H9 (cell line): Measurements from ENCODE around the gene AZI2. TPM values are rescaled to one million over a fixed set of nuclear protein-coding genes. Genes with fewer than 3 reads are reported as not detected.

ENCODE experiments used
- DNase-seq: peaks from one replicate; pipeline ENCODE4 v3.0.0-alpha.2; 2017
- H2AFZ ChIP-seq: one replicate; pipeline ENCODE4 v1.6.1; 2013; ENCODE audit warnings: mild to moderate bottlenecking, low read length, control low read depth, moderate library complexity
- H2AK5ac ChIP-seq: 2 replicates; pipeline ENCODE4 v1.6.1; 2013; ENCODE audit warnings: low read length, control low read depth, mixed read lengths; ENCODE audit not compliant: insufficient read length
- H2BK120ac ChIP-seq: one replicate; pipeline ENCODE4 v1.6.1; 2013; ENCODE audit warnings: low read depth, mild to moderate bottlenecking, low read length, control low read depth, inconsistent platforms; ENCODE audit not compliant: poor library complexity, severe bottlenecking
- H2BK12ac ChIP-seq: 2 replicates; pipeline ENCODE4 v1.6.1; 2013; ENCODE audit warnings: low read length, control low read depth, mixed read lengths, low read depth; ENCODE audit not compliant: insufficient read length
- H2BK15ac ChIP-seq: 2 replicates; pipeline ENCODE4 v1.6.1; 2013; ENCODE audit warnings: low read depth, low read length, control low read depth
- H2BK20ac ChIP-seq: one replicate; pipeline ENCODE4 v1.6.1; 2013; ENCODE audit warnings: low read depth, mild to moderate bottlenecking, low read length, control low read depth, inconsistent platforms; ENCODE audit not compliant: poor library complexity, severe bottlenecking
- H2BK5ac ChIP-seq: 2 replicates; pipeline ENCODE4 v1.6.1; 2013; ENCODE audit warnings: low read length, control low read depth, mixed read lengths; ENCODE audit not compliant: insufficient read length
- H3K14ac ChIP-seq: 2 replicates; pipeline ENCODE4 v1.6.1; 2013; ENCODE audit warnings: low read length, control low read depth; ENCODE audit not compliant: insufficient read depth
- H3K18ac ChIP-seq: 2 replicates; pipeline ENCODE4 v1.6.1; 2013; ENCODE audit warnings: low read depth, mild to moderate bottlenecking, mixed read lengths, low read length, control low read depth; ENCODE audit not compliant: insufficient read length
- H3K23ac ChIP-seq: 2 replicates; pipeline ENCODE4 v1.6.1; 2013; ENCODE audit warnings: low read length, control low read depth, mixed read lengths, low read depth; ENCODE audit not compliant: insufficient read length
- H3K23me2 ChIP-seq: 2 replicates; pipeline ENCODE4 v1.6.1; 2013; ENCODE audit warnings: low read depth, mild to moderate bottlenecking, mixed read lengths, low read length, control low read depth; ENCODE audit not compliant: insufficient read length, poor library complexity, severe bottlenecking
- H3K27ac ChIP-seq: 2 replicates; pipeline ENCODE4 v1.5.1; 2013; ENCODE audit warnings: low read length, control low read depth, mixed read lengths, low read depth; ENCODE audit not compliant: insufficient read length
- H3K27me3 ChIP-seq: 2 replicates; pipeline ENCODE4 v1.6.1; 2013; ENCODE audit warnings: low read length, control low read depth, inconsistent platforms; ENCODE audit not compliant: insufficient read depth
- H3K4ac ChIP-seq: 2 replicates; pipeline ENCODE4 v1.6.1; 2013; ENCODE audit warnings: low read depth, mild to moderate bottlenecking, control low read depth, inconsistent platforms, low read length, moderate library complexity
- H3K4me1 ChIP-seq: 2 replicates; pipeline ENCODE4 v1.6.1; 2013; ENCODE audit warnings: low read length, control low read depth, inconsistent platforms; ENCODE audit not compliant: insufficient read depth
- H3K4me2 ChIP-seq: 2 replicates; pipeline ENCODE4 v1.6.1; 2013; ENCODE audit warnings: low read length, control low read depth, mixed read lengths; ENCODE audit not compliant: insufficient read length, insufficient read depth
- H3K56ac ChIP-seq: 2 replicates; pipeline ENCODE4 v1.6.1; 2013; ENCODE audit warnings: low read depth, mild to moderate bottlenecking, mixed read lengths, low read length, control low read depth; ENCODE audit not compliant: insufficient read length
- H3K79me1 ChIP-seq: 2 replicates; pipeline ENCODE4 v1.6.1; 2013; ENCODE audit warnings: low read depth, mild to moderate bottlenecking, moderate library complexity, low read length, control low read depth, inconsistent platforms; ENCODE audit not compliant: insufficient read depth, poor library complexity, severe bottlenecking
- H3K79me2 ChIP-seq: 2 replicates; pipeline ENCODE4 v1.6.1; 2013; ENCODE audit warnings: low read length, control low read depth, inconsistent platforms; ENCODE audit not compliant: insufficient read depth
- H3K9ac ChIP-seq: 2 replicates; pipeline ENCODE4 v1.6.1; 2013; ENCODE audit warnings: low read length, control low read depth, mixed read lengths; ENCODE audit not compliant: insufficient read length; ENCODE audit errors: extremely low read depth
- H3K9me3 ChIP-seq: one replicate; pipeline ENCODE4 v1.6.1; 2013; ENCODE audit warnings: low read depth, low read length, inconsistent platforms; ENCODE audit not compliant: control insufficient read depth
- H3T11ph ChIP-seq: one replicate; pipeline ENCODE4 v1.6.1; 2013; ENCODE audit warnings: mild to moderate bottlenecking, low read length, control low read depth, inconsistent platforms
- H4K20me1 ChIP-seq: one replicate; pipeline ENCODE4 v1.6.1; 2013; ENCODE audit not compliant: control insufficient read depth, insufficient read length, insufficient read depth
- H4K5ac ChIP-seq: 2 replicates; pipeline ENCODE4 v1.6.1; 2013; ENCODE audit warnings: low read depth, mild to moderate bottlenecking, mixed read lengths, low read length, control low read depth; ENCODE audit not compliant: insufficient read length
- H4K8ac ChIP-seq: replicated peaks from 2 replicates; pipeline ENCODE4 v1.6.1; 2013; ENCODE audit warnings: low read length, control low read depth, mixed read lengths, low read depth; ENCODE audit not compliant: insufficient read length
- H4K91ac ChIP-seq: 2 replicates; pipeline ENCODE4 v1.6.1; 2013; ENCODE audit warnings: low read depth, mild to moderate bottlenecking, moderate library complexity, mixed read lengths, low read length, control low read depth; ENCODE audit not compliant: insufficient read length
- H3K27ac Mint-ChIP-seq, 3 experiments: 2 replicates in 2 of 3; 3 replicates in 1 of 3; pipeline ENCODE4 v1.8.0; 2020 to 2021; ENCODE audit warnings: mixed read lengths in 3 of 3, mild to moderate bottlenecking in 1 of 3, moderate library complexity in 1 of 3
- H3K27me3 Mint-ChIP-seq: 2 replicates; pipeline ENCODE4 v1.8.0; 2021; ENCODE audit warnings: low read depth, mild to moderate bottlenecking, moderate library complexity, mixed read lengths
- H3K36me3 Mint-ChIP-seq, 3 experiments: 2 replicates in 2 of 3; 3 replicates in 1 of 3; pipeline ENCODE4 v1.8.0; 2020 to 2021; ENCODE audit warnings: low read depth in 3 of 3, mixed read lengths in 3 of 3; ENCODE audit not compliant: insufficient read depth in 1 of 3
- H3K4me1 Mint-ChIP-seq, 2 experiments: 2 replicates each; pipeline ENCODE4 v1.8.0; 2020; ENCODE audit warnings: mixed read lengths in 2 of 2
- H3K4me3 Mint-ChIP-seq, 2 experiments: 2 replicates in 1 of 2; 3 replicates in 1 of 2; pipeline ENCODE4 v1.8.0; 2020 to 2021; ENCODE audit warnings: mild to moderate bottlenecking in 2 of 2, mixed read lengths in 2 of 2, moderate library complexity in 1 of 2
- H3K9me3 Mint-ChIP-seq, 2 experiments: 2 replicates in 1 of 2; 3 replicates in 1 of 2; pipeline ENCODE4 v1.8.0; 2020; ENCODE audit warnings: mild to moderate bottlenecking in 2 of 2, mixed read lengths in 2 of 2, moderate library complexity in 1 of 2
- CTCF ChIP-seq: fragments of 200-600 bp; sonication (generic); conservative IDR thresholded peaks from 3 replicates; pipeline ENCODE4 v1.8.0; 2021; ENCODE audit warnings: antibody characterized with exemption, mild to moderate bottlenecking
- WGBS: extraction: QIAGEN DNeasy Blood & Tissue Kit; methylation state at CpG from one replicate; pipeline ENCODE4 v1.1.7; 2013; ENCODE audit warnings: missing lambda C conversion rate, low lambda C conversion rate, mixed read lengths; ENCODE audit not compliant: insufficient read length; ENCODE audit errors: extremely low coverage; 5-methylcytosine and 5-hydroxymethylcytosine counted together
- total RNA-seq: library from RNA; stranded (reverse); gene quantifications from 2 replicates; pipeline ENCODE4 v1.2.1, GENCODE V29; 2021

Gene AZI2
- total RNA-seq, 1 experiment from 2014 or later = 36.7 TPM

- Mint-ChIP-seq H3K9me3 (no peaks in the 10 kb centered on the region), H3K4me1 (peaks cover 7 to 9% of the 10 kb centered on the region in 2 experiments; a peak in 3 of 4 replicates), H3K27me3 (no peaks in the 10 kb centered on the region), H3K4me3 (no peak overlapping the region), H3K36me3 (peaks cover 0 to 22% (median 20%) of the 10 kb centered on the region in 3 experiments; a peak in 4 of 7 replicates), H3K27ac (no peak overlapping the region)
- Histone ChIP-seq H3K56ac (no peak overlapping the region), H4K8ac (no peak overlapping the region), H2BK12ac (no peak overlapping the region), H3K27ac (no peak overlapping the region), H3K23ac (no peak overlapping the region), H4K5ac (no peak overlapping the region), H3K9me3 (no peaks in the 10 kb centered on the region), H2AFZ (no peak overlapping the region), H3T11ph (no peak overlapping the region), H2AK5ac (no peak overlapping the region), H2BK20ac (no peak overlapping the region), H2BK5ac (no peak overlapping the region), H4K20me1 (no peaks in the 10 kb centered on the region), H3K4me2 (no peak overlapping the region), H3K4me1 (no peaks in the 10 kb centered on the region), H3K27me3 (no peaks in the 10 kb centered on the region), H3K79me1 (no peaks in the 10 kb centered on the region), H3K9ac (no peak overlapping the region), H3K23me2 (no peaks in the 10 kb centered on the region), H3K14ac (no peak overlapping the region), H3K18ac (no peak overlapping the region), H2BK120ac (no peak overlapping the region), H4K91ac (no peak overlapping the region), H2BK15ac (no peak overlapping the region), H3K4ac (no peak overlapping the region), H3K79me2 (no peaks in the 10 kb centered on the region)
- WGBS = no CpG with 5 or more reads among the region's 1 CpG
- no peak for TF ChIP-seq CTCF
- no peak for DNase-seq
Observed at GRCh38 chr3:28322464-28322863, 26.2 kb downstream of the AZI2 start.
